ENCODE data around the gene SLC6A18.
"Not testable (repeated sequence)": the region's sequence is repeated elsewhere in the genome, so short reads cannot be mapped to it uniquely, and the experiment has no call there.

- not testable (repeated sequence) for TF ChIP-seq CTCF (IDR thresholded peaks at IDR 0.05; ENCODE audit: low read length); EZH2 (optimal IDR thresholded peaks at IDR 0.05; ENCODE audit: low read depth, low read length)
Measured at GRCh38 chr5:1289559-1289958, 64.4 kb downstream of the SLC6A18 start.
